ENCODE measurements around the gene POLA1. TPM values are rescaled to one million over a fixed set of nuclear protein-coding genes. Genes with fewer than 3 reads are reported as not detected.
A peak's percentile ranks its signal among the peaks of the same experiment; 100 is the strongest.

POLA1 gene
- total and polyA plus RNA-seq, 2 experiments from 2014 or later = 4.9 to 19.0 TPM

- no peak for DNase-seq (ENCODE audit: low spot score)
- no peak overlapping the region for H3K4me3 ChIP-seq
- H2AFZ ChIP-seq = no peak overlapping the region
- no peaks in the 10 kb centered on the region for H3K4me1 ChIP-seq (ENCODE audit: insufficient read depth)
- H3K27ac ChIP-seq = no peak overlapping the region
- H3K36me3 ChIP-seq (replicated peaks; ENCODE audit: insufficient read depth, low read depth) = no peaks in the 10 kb centered on the region
- no peak for TF ChIP-seq EZH2 (IDR thresholded peaks at IDR 0.05; ENCODE audit: borderline replicate concordance)
- TF ChIP-seq, protein P1, sequence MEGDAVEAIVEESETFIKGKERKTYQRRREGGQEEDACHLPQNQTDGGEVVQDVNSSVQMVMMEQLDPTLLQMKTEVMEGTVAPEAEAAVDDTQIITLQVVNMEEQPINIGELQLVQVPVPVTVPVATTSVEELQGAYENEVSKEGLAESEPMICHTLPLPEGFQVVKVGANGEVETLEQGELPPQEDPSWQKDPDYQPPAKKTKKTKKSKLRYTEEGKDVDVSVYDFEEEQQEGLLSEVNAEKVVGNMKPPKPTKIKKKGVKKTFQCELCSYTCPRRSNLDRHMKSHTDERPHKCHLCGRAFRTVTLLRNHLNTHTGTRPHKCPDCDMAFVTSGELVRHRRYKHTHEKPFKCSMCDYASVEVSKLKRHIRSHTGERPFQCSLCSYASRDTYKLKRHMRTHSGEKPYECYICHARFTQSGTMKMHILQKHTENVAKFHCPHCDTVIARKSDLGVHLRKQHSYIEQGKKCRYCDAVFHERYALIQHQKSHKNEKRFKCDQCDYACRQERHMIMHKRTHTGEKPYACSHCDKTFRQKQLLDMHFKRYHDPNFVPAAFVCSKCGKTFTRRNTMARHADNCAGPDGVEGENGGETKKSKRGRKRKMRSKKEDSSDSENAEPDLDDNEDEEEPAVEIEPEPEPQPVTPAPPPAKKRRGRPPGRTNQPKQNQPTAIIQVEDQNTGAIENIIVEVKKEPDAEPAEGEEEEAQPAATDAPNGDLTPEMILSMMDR (IDR thresholded peaks at IDR 0.05; ENCODE audit: poor library complexity) = no peak
- no peak for TF ChIP-seq EZH2phosphoT487 (IDR thresholded peaks at IDR 0.05; ENCODE audit: low read depth, severe bottlenecking, unreplicated experiment)
- no peaks in the 10 kb centered on the region for H3K27me3 ChIP-seq
- H3K9me3 ChIP-seq (ENCODE audit: low read depth) = no peaks in the 10 kb centered on the region
- no peaks in the 10 kb centered on the region for H3K79me2 ChIP-seq
- H3K9me2 ChIP-seq (replicated peaks; ENCODE audit: insufficient read depth) = no peaks in the 10 kb centered on the region
- no peaks in the 10 kb centered on the region for H4K20me1 ChIP-seq (ENCODE audit: insufficient read depth, poor library complexity, severe bottlenecking)
- WGBS (ENCODE audit: low lambda C conversion rate, missing lambda C conversion rate) = 99% methylated on average over 5 of the region's 5 CpGs
- H3K4me2 ChIP-seq = no peak overlapping the region
These were observed 140.0 kb downstream of the POLA1 start for GRCh38 chrX:24833695-24834094.

GRCh38 chrX:24837966-24838365 lies 144.2 kb downstream of the POLA1 start:
- no peak for DNase-seq (ENCODE audit: low spot score)
- Histone ChIP-seq H2AFZ (no peak overlapping the region), H3K36me3 (replicated peaks; ENCODE audit: insufficient read depth, low read depth) (no peaks in the 10 kb centered on the region), H3K4me2 (no peak overlapping the region), H3K4me3 (no peak overlapping the region), H3K27me3 (no peaks in the 10 kb centered on the region), H3K79me2 (no peaks in the 10 kb centered on the region), H4K20me1 (ENCODE audit: insufficient read depth, poor library complexity, severe bottlenecking) (no peaks in the 10 kb centered on the region), H3K27ac (no peak overlapping the region), H3K9me2 (replicated peaks; ENCODE audit: insufficient read depth) (no peaks in the 10 kb centered on the region), H3K9me3 (ENCODE audit: low read depth) (no peaks in the 10 kb centered on the region), H3K4me1 (ENCODE audit: insufficient read depth) (no peaks in the 10 kb centered on the region)
- TF ChIP-seq EZH2phosphoT487 (IDR thresholded peaks at IDR 0.05; ENCODE audit: low read depth, severe bottlenecking, unreplicated experiment) (no peak), EZH2 (IDR thresholded peaks at IDR 0.05; ENCODE audit: borderline replicate concordance) (no peak)
- TF ChIP-seq, protein P1 (IDR thresholded peaks at IDR 0.05; ENCODE audit: poor library complexity) = no peak

- no peaks in the 10 kb centered on the region for H3K36me3 ChIP-seq (replicated peaks; ENCODE audit: insufficient read depth, low read depth)
- no peaks in the 10 kb centered on the region for H3K4me1 ChIP-seq (ENCODE audit: insufficient read depth)
- no peaks in the 10 kb centered on the region for H3K9me2 ChIP-seq (replicated peaks; ENCODE audit: insufficient read depth)
- no peaks in the 10 kb centered on the region for H3K9me3 ChIP-seq (ENCODE audit: low read depth)
- no peak for TF ChIP-seq EZH2phosphoT487 (IDR thresholded peaks at IDR 0.05; ENCODE audit: low read depth, severe bottlenecking, unreplicated experiment)
- TF ChIP-seq EZH2 (IDR thresholded peaks at IDR 0.05; ENCODE audit: borderline replicate concordance) = no peak
- TF ChIP-seq, protein P1 (IDR thresholded peaks at IDR 0.05; ENCODE audit: poor library complexity) = peak; percentile 89
- no peaks in the 10 kb centered on the region for H3K27me3 ChIP-seq
- H3K79me2 ChIP-seq = no peaks in the 10 kb centered on the region
- H4K20me1 ChIP-seq (ENCODE audit: insufficient read depth, poor library complexity, severe bottlenecking) = no peaks in the 10 kb centered on the region
- WGBS (ENCODE audit: low lambda C conversion rate, missing lambda C conversion rate) = 49% methylated on average over 3 of the region's 3 CpGs
- no peak overlapping the region for H3K27ac ChIP-seq
- H2AFZ ChIP-seq = no peak overlapping the region
- H3K4me3 ChIP-seq = no peak overlapping the region
- no peak overlapping the region for H3K4me2 ChIP-seq
- peak; percentile 52 for DNase-seq (ENCODE audit: low spot score)
These were observed 144.9 kb downstream of the POLA1 start for GRCh38 chrX:24838629-24839028.

- Histone ChIP-seq H3K36me3 (replicated peaks; ENCODE audit: insufficient read depth, low read depth) (no peaks in the 10 kb centered on the region), H3K4me1 (ENCODE audit: insufficient read depth) (no peaks in the 10 kb centered on the region), H3K27me3 (no peaks in the 10 kb centered on the region), H3K9me3 (ENCODE audit: low read depth) (no peaks in the 10 kb centered on the region), H2AFZ (no peak overlapping the region), H3K4me3 (no peak overlapping the region), H3K79me2 (no peaks in the 10 kb centered on the region), H4K20me1 (ENCODE audit: insufficient read depth, poor library complexity, severe bottlenecking) (no peaks in the 10 kb centered on the region), H3K4me2 (no peak overlapping the region), H3K27ac (no peak overlapping the region), H3K9me2 (replicated peaks; ENCODE audit: insufficient read depth) (no peaks in the 10 kb centered on the region)
- DNase-seq (ENCODE audit: low spot score) = no peak
- TF ChIP-seq, protein P1 (IDR thresholded peaks at IDR 0.05; ENCODE audit: poor library complexity) = no peak
- TF ChIP-seq EZH2phosphoT487 (IDR thresholded peaks at IDR 0.05; ENCODE audit: low read depth, severe bottlenecking, unreplicated experiment) (no peak), EZH2 (IDR thresholded peaks at IDR 0.05; ENCODE audit: borderline replicate concordance) (no peak)
- WGBS (ENCODE audit: low lambda C conversion rate, missing lambda C conversion rate) = 87% methylated on average over 4 of the region's 4 CpGs
These were observed 145.6 kb downstream of the POLA1 start for GRCh38 chrX:24839331-24839730.

Measured in hepatocyte (in vitro differentiated cells).